Measurements from ENCODE around the gene GDNF.

GDNF gene

DNA sequence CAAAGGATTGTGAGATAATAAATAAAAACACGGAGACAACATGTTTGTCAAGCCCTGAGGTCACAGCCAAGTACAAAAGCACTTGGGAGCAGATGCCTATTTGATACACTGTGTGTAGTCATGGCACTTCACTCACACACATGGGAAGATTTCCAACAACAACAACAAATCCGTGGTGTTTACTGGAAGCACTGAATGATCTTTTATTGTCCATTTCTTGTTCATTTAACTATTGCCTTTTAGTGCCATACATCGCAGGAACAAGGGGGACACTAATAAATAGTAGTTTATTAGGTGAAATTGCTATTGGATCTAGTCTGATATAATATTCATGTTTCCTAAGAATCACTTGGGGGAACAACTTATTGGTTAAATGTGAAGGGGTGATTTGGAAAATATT is 20.4 kb upstream of the GDNF start:
- Histone ChIP-seq H3K4me2 (ENCODE audit: low read length) (0 out of 2 replicates have a peak overlapping the region, but pooled peaks have one; percentile 23), H3K9me2 (ENCODE audit: low read depth, low read length) (no peaks in the 10 kb centered on the region), H2AFZ (ENCODE audit: low read length) (no peak overlapping the region), H3K9me3 (ENCODE audit: low read length) (no peaks in the 10 kb centered on the region), H3F3A (ENCODE audit: insufficient read depth, low read length) (no peaks in the 10 kb centered on the region), H3K36me3 (ENCODE audit: insufficient read depth, low read length) (no peaks in the 10 kb centered on the region), H3K4me3 (ENCODE audit: low read depth, low read length, poor library complexity, severe bottlenecking) (no peak overlapping the region), H3K9ac (ENCODE audit: low read length) (no peak overlapping the region), H3K4me1 (ENCODE audit: insufficient read depth, low read length, severe bottlenecking) (peaks cover 17% of the 10 kb centered on the region), H3K79me2 (ENCODE audit: insufficient read depth, low read length) (no peaks in the 10 kb centered on the region), H3K27ac (ENCODE audit: low read depth, low read length, poor library complexity, severe bottlenecking) (peak overlapping the region; percentile 52), H3K27me3 (ENCODE audit: insufficient read depth, low read length) (no peaks in the 10 kb centered on the region), H4K20me1 (ENCODE audit: insufficient read depth, low read length) (no peaks in the 10 kb centered on the region)
- TF ChIP-seq, protein P1, sequence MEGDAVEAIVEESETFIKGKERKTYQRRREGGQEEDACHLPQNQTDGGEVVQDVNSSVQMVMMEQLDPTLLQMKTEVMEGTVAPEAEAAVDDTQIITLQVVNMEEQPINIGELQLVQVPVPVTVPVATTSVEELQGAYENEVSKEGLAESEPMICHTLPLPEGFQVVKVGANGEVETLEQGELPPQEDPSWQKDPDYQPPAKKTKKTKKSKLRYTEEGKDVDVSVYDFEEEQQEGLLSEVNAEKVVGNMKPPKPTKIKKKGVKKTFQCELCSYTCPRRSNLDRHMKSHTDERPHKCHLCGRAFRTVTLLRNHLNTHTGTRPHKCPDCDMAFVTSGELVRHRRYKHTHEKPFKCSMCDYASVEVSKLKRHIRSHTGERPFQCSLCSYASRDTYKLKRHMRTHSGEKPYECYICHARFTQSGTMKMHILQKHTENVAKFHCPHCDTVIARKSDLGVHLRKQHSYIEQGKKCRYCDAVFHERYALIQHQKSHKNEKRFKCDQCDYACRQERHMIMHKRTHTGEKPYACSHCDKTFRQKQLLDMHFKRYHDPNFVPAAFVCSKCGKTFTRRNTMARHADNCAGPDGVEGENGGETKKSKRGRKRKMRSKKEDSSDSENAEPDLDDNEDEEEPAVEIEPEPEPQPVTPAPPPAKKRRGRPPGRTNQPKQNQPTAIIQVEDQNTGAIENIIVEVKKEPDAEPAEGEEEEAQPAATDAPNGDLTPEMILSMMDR (IDR thresholded peaks at IDR 0.05; ENCODE audit: low read length), result no peak
- TF ChIP-seq EZH2 (IDR thresholded peaks at IDR 0.05; ENCODE audit: borderline replicate concordance, low read length), result no peak

DNA sequence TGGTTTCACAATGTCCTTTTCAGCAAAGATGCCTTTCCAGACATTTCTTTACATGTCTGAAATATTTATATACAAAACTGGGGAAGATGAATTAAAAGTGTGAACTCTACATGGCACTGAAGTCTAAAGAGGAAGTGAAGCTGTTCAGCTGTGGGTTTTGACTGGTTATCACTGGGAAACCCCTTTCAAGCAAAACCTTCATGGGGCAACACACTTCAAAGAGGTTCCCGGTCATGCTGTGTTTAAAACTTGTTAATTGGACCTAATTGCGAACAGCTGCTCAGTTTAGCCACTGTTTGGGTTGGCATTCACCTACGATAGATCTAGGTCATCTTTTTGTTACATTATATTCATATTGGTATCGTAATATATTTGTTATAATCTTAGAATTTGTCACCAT is 20.0 kb upstream of the GDNF start:
- H3F3A ChIP-seq (ENCODE audit: insufficient read depth, low read length), result no peaks in the 10 kb centered on the region
- peak overlapping the region; percentile 23; the same call in 1 of the 2 replicates for H3K4me2 ChIP-seq (ENCODE audit: low read length)
- H3K4me1 ChIP-seq (ENCODE audit: insufficient read depth, low read length, severe bottlenecking), result peaks cover 17% of the 10 kb centered on the region
- H3K9ac ChIP-seq (ENCODE audit: low read length), result no peak overlapping the region
- H3K9me3 ChIP-seq (ENCODE audit: low read length), result no peaks in the 10 kb centered on the region
- peak overlapping the region; percentile 52 for H3K27ac ChIP-seq (ENCODE audit: low read depth, low read length, poor library complexity, severe bottlenecking)
- no peaks in the 10 kb centered on the region for H4K20me1 ChIP-seq (ENCODE audit: insufficient read depth, low read length)
- H2AFZ ChIP-seq (ENCODE audit: low read length), result no peak overlapping the region
- H3K27me3 ChIP-seq (ENCODE audit: insufficient read depth, low read length), result no peaks in the 10 kb centered on the region
- TF ChIP-seq, protein P1 (IDR thresholded peaks at IDR 0.05; ENCODE audit: low read length), result no peak
- TF ChIP-seq EZH2 (IDR thresholded peaks at IDR 0.05; ENCODE audit: borderline replicate concordance, low read length), result no peak
- no peaks in the 10 kb centered on the region for H3K79me2 ChIP-seq (ENCODE audit: insufficient read depth, low read length)
- no peaks in the 10 kb centered on the region for H3K36me3 ChIP-seq (ENCODE audit: insufficient read depth, low read length)
- H3K9me2 ChIP-seq (ENCODE audit: low read depth, low read length), result no peaks in the 10 kb centered on the region
- no peak overlapping the region for H3K4me3 ChIP-seq (ENCODE audit: low read depth, low read length, poor library complexity, severe bottlenecking)

DNA sequence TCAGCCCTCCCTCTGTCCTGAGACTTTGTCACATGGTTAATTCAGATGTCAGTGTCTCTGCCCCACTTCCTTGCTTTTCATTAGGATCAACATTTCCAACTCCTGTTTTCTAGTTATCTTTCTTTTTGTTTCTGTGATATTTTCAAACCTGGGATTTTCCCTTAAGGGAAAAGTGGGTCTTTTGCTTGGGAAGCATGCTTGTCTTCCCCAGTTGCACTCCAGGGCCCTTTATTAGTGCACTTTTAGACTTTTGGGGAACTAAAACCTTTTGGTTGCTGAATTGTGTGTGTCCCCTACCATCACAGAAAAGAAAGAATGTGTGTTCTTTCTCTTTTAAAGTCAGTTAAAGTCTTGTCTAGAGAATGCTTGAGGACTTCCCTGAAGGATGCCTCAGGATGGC is 18.4 kb upstream of the GDNF start:
- TF ChIP-seq, protein P1 (IDR thresholded peaks at IDR 0.05; ENCODE audit: low read length), result no peak
- TF ChIP-seq EZH2 (IDR thresholded peaks at IDR 0.05; ENCODE audit: borderline replicate concordance, low read length), result no peak
- Histone ChIP-seq H2AFZ (ENCODE audit: low read length) (no peak overlapping the region), H3K4me3 (ENCODE audit: low read depth, low read length, poor library complexity, severe bottlenecking) (no peak overlapping the region), H3F3A (ENCODE audit: insufficient read depth, low read length) (no peaks in the 10 kb centered on the region), H3K4me2 (ENCODE audit: low read length) (no peak overlapping the region), H3K9ac (ENCODE audit: low read length) (no peak overlapping the region), H3K9me3 (ENCODE audit: low read length) (no peaks in the 10 kb centered on the region), H3K9me2 (ENCODE audit: low read depth, low read length) (no peaks in the 10 kb centered on the region), H3K4me1 (ENCODE audit: insufficient read depth, low read length, severe bottlenecking) (peaks cover 17% of the 10 kb centered on the region), H3K36me3 (ENCODE audit: insufficient read depth, low read length) (no peaks in the 10 kb centered on the region), H3K79me2 (ENCODE audit: insufficient read depth, low read length) (no peaks in the 10 kb centered on the region), H3K27ac (ENCODE audit: low read depth, low read length, poor library complexity, severe bottlenecking) (no peak overlapping the region), H3K27me3 (ENCODE audit: insufficient read depth, low read length) (no peaks in the 10 kb centered on the region), H4K20me1 (ENCODE audit: insufficient read depth, low read length) (no peaks in the 10 kb centered on the region)
